ENCODE results near the gene USP44. TPM values are rescaled to one million over a fixed set of nuclear protein-coding genes. Genes with fewer than 3 reads are reported as not detected.

Gene USP44
- total and polyA plus RNA-seq, 2 of the 4 experiments (the other 2 are of a cell fraction), result 13.0 to 33.5 TPM

GRCh38 chr12:95532851-95533250 lies 18.4 kb downstream of the USP44 start:
- Histone ChIP-seq H3K9me1 (ENCODE audit: insufficient read depth, low read length) (peaks cover 7% of the 10 kb centered on the region), H3K14ac (replicated peaks; ENCODE audit: low read depth, low read length) (peak overlapping the region; percentile 49; the same call in 1 of the 2 replicates), H4K20me1 (ENCODE audit: insufficient read depth, low read length) (peaks cover 5% of the 10 kb centered on the region; the same call in 1 of the 2 replicates), H2BK15ac (ENCODE audit: low read depth, low read length) (0 out of 3 replicates have a peak overlapping the region, but pooled peaks have one; percentile 39), H3K27ac (ENCODE audit: insufficient read depth, low read length) (peak overlapping the region; percentile 55; the same call in 1 of the 2 replicates), H4K5ac (ENCODE audit: low read depth, low read length) (peak overlapping the region; percentile 81), H3K18ac (ENCODE audit: low read depth, low read length) (peak overlapping the region; percentile 92), H4K8ac (ENCODE audit: low read depth in 2 of 2, low read length in 2 of 2) (no peak overlapping the region; a peak in 2 of 4 replicates), H2BK120ac (ENCODE audit: low read depth, low read length) (no peak overlapping the region), H4K91ac (ENCODE audit: insufficient read depth, low read depth, low read length) (peak overlapping the region; percentile 14; the same call in 1 of the 2 replicates), H3K36me3 (ENCODE audit: control insufficient read depth, insufficient read depth, low read length) (peaks cover 12% of the 10 kb centered on the region; the same call in 1 of the 2 replicates), H2AFZ (replicated peaks; ENCODE audit: low read length, poor library complexity) (no peak overlapping the region), H3K56ac (ENCODE audit: extremely low read depth, insufficient read depth, low read length) (no peak overlapping the region), H2BK20ac (ENCODE audit: low read depth, low read length) (peak overlapping the region; percentile 28; the same call in 1 of the 2 replicates), H3K4me1 (ENCODE audit: control insufficient read depth, insufficient read depth, low read length) (peaks cover 15% of the 10 kb centered on the region), H3K27me3 (ENCODE audit: control insufficient read depth, insufficient read depth, low read length) (no peaks in the 10 kb centered on the region), H3K79me1 (ENCODE audit: low read depth in 1 of 2, low read length in 2 of 2) (peaks cover 17 to 31% of the 10 kb centered on the region in 2 experiments), H2AK5ac (ENCODE audit: low read depth, low read length) (peak overlapping the region; percentile 68; the same call in 1 of the 2 replicates), H2BK5ac (ENCODE audit: low read depth, low read length, poor library complexity, severe bottlenecking) (peak overlapping the region; percentile 35), H3K23ac (ENCODE audit: low read depth, low read length) (peak overlapping the region; percentile 35; the same call in 1 of the 2 replicates), H3K4ac (ENCODE audit: low read depth, low read length) (peak overlapping the region; percentile 47; the same call in 1 of the 2 replicates), H2AK9ac (replicated peaks; ENCODE audit: low read depth, low read length, poor library complexity) (peak overlapping the region; percentile 29), H3K9ac (ENCODE audit: low read depth, low read length) (no peak overlapping the region), H3K9me3 (ENCODE audit: control insufficient read depth, insufficient read depth, low read length) (no peaks in the 10 kb centered on the region), H3K4me2 (ENCODE audit: low read depth, low read length) (no peak overlapping the region), H3K4me3 (ENCODE audit: insufficient read depth, low read depth, low read length) (no peak overlapping the region)
- BruUV-seq (replicated peaks), result no TSS peak
- CTCF ChIA-PET, result interaction anchor here (0.5 to 1.0 kb wide), 2 partner anchors 42 to 278 kb away, joined by 3 read pairs; no protein-coding TSS in a partner anchor
- dilution Hi-C loops (cut with HindIII; ENCODE audit: low sequenced_read_pairs, unreplicated experiment), result no loop called here
- DNase-seq (peak; percentile 53), ATAC-seq (ENCODE audit: low read depth) (no peak)
- in situ Hi-C loops (cut with MboI; ENCODE audit: low sequenced_read_pairs), result no loop called here
- intact Hi-C loops (cut with micrococcal nuclease), result loop anchor here (5.0 kb wide), 1 partner anchor 366 kb away; no protein-coding TSS in a partner anchor
- POLR2A ChIA-PET (ENCODE audit: unreplicated experiment), result no interaction called here
- TF ChIP-seq RFX5 (IDR thresholded peaks at IDR 0.05; ENCODE audit: low read depth, low read length), result no peak
- TF ChIP-seq SMC3 (IDR thresholded peaks at IDR 0.05; ENCODE audit: low read depth, low read length), result no peak
- WGBS, 2 experiments (ENCODE audit: extremely low coverage in 2 of 2, insufficient read length in 1 of 2), result no CpG with 5 or more reads among the region's 5 CpGs

Measured in IMR-90 (cell line).